Hematopoietic multipotent progenitor cell treated with erythropoietin and hydrocortisone succinate and interleukin-3 and kit ligand, for 17 days (in vitro differentiated cells): ENCODE data around the gene TMEM14B.
"Not testable (repeated sequence)": the region's sequence is repeated elsewhere in the genome, so short reads cannot be mapped to it uniquely, and the experiment has no call there.

Experiments used
- DNase-seq: peaks from one replicate; pipeline ENCODE4 v3.0.0-alpha.2; 2015; ENCODE audit warnings: low spot score

Gene TMEM14B

GRCh38 chr6:10747251-10747972 lies at the start of gene TMEM14B:
Gene TMEM14B, plus strand, starts transcription at chr6:10747805. Its CDS starts 1,441 bp downstream, at chr6:10749246.
- DNase-seq = peak; percentile 97

- no peak for DNase-seq
Observed at GRCh38 chr6:10713962-10714361, 33.6 kb upstream of the TMEM14B start.

GRCh38 chr6:10719296-10719963 lies 28.2 kb upstream of the TMEM14B start:
- peak; percentile 51 for DNase-seq

GRCh38 chr6:10719964-10720264 lies 27.7 kb upstream of the TMEM14B start:
- DNase-seq = no peak

GRCh38 chr6:10720265-10720959 lies 27.2 kb upstream of the TMEM14B start:
- DNase-seq = no peak

- not testable (repeated sequence) for DNase-seq
Observed at GRCh38 chr6:10720960-10721849, 26.4 kb upstream of the TMEM14B start.

GRCh38 chr6:10721850-10722569 lies 25.6 kb upstream of the TMEM14B start:
- no peak for DNase-seq

GRCh38 chr6:10722570-10722819 lies 25.1 kb upstream of the TMEM14B start:
- no peak for DNase-seq

- peak; percentile 81 for DNase-seq
Observed at GRCh38 chr6:10722820-10723566, 24.6 kb upstream of the TMEM14B start, which contains the start of gene TMEM14C. Gene TMEM14C, plus strand, starts transcription at chr6:10723070. Its CDS starts 1,544 bp downstream, at chr6:10724614.

GRCh38 chr6:10723567-10723881 lies 24.1 kb upstream of the TMEM14B start:
- DNase-seq = no peak

- DNase-seq = peak; percentile 57
Observed at GRCh38 chr6:10725044-10725443, 22.6 kb upstream of the TMEM14B start.

- DNase-seq = no peak
Observed at GRCh38 chr6:10725716-10726115, 21.9 kb upstream of the TMEM14B start.

GRCh38 chr6:10730254-10730653 lies 17.4 kb upstream of the TMEM14B start:
- no peak for DNase-seq

GRCh38 chr6:10733151-10733715 lies 14.4 kb upstream of the TMEM14B start:
- no peak for DNase-seq

- no peak for DNase-seq
Observed at GRCh38 chr6:10733863-10734262, 13.7 kb upstream of the TMEM14B start.

GRCh38 chr6:10736731-10737130 lies 10.9 kb upstream of the TMEM14B start:
- DNase-seq = no peak

- no peak for DNase-seq
Observed at GRCh38 chr6:10740061-10740460, 7.5 kb upstream of the TMEM14B start.

- peak; percentile 33 for DNase-seq
Observed at GRCh38 chr6:10741643-10742042, 6.0 kb upstream of the TMEM14B start.

- no peak for DNase-seq
Observed at GRCh38 chr6:10742251-10742650, 5.4 kb upstream of the TMEM14B start.

GRCh38 chr6:10743515-10743914 lies 4.1 kb upstream of the TMEM14B start:
- DNase-seq = no peak

- DNase-seq = no peak
Observed at GRCh38 chr6:10745116-10745515, 2.5 kb upstream of the TMEM14B start.
